ENCODE data around the gene FCHO1.
A peak's percentile ranks its signal among the peaks of the same experiment; 100 is the strongest.
"Not testable (repeated sequence)": the region's sequence is repeated elsewhere in the genome, so short reads cannot be mapped to it uniquely, and the experiment has no call there.

Gene FCHO1

GRCh38 chr19:17762505-17763229 is 11.4 kb downstream of the FCHO1 start:
- DNase-seq (ENCODE audit: low spot score) = no peak

- DNase-seq (ENCODE audit: low spot score) = no peak
Observed at GRCh38 chr19:17764348-17764747, 13.1 kb downstream of the FCHO1 start.

- DNase-seq (ENCODE audit: low spot score) = no peak
Observed at GRCh38 chr19:17765069-17765618, 13.9 kb downstream of the FCHO1 start.

GRCh38 chr19:17766543-17767131 is 15.4 kb downstream of the FCHO1 start:
- peak; percentile 30 for DNase-seq (ENCODE audit: low spot score)

GRCh38 chr19:17767559-17767958 is 16.3 kb downstream of the FCHO1 start:
- DNase-seq (ENCODE audit: low spot score) = no peak

GRCh38 chr19:17770613-17771012 is 19.3 kb downstream of the FCHO1 start:
- DNase-seq (ENCODE audit: low spot score) = no peak

GRCh38 chr19:17772172-17772571 is 20.9 kb downstream of the FCHO1 start:
- no peak for DNase-seq (ENCODE audit: low spot score)

- DNase-seq (ENCODE audit: low spot score) = peak; percentile 40
Observed at GRCh38 chr19:17775245-17775927, 24.1 kb downstream of the FCHO1 start.

GRCh38 chr19:17775991-17776803 is 24.9 kb downstream of the FCHO1 start:
- no peak for DNase-seq (ENCODE audit: low spot score)

GRCh38 chr19:17777840-17778239 is 26.6 kb downstream of the FCHO1 start:
- DNase-seq (ENCODE audit: low spot score) = not testable (repeated sequence)

- DNase-seq (ENCODE audit: low spot score) = no peak
Observed at GRCh38 chr19:17778251-17778967, 27.1 kb downstream of the FCHO1 start.

- no peak for DNase-seq (ENCODE audit: low spot score)
Observed at GRCh38 chr19:17778968-17779929, 28.0 kb downstream of the FCHO1 start.

GRCh38 chr19:17780781-17781180 is 29.5 kb downstream of the FCHO1 start:
- DNase-seq (ENCODE audit: low spot score) = no peak

- DNase-seq (ENCODE audit: low spot score) = not testable (repeated sequence)
Observed at GRCh38 chr19:17783721-17784120, 32.4 kb downstream of the FCHO1 start.

- DNase-seq (ENCODE audit: low spot score) = peak; percentile 67
Observed at GRCh38 chr19:17784201-17785008, 33.1 kb downstream of the FCHO1 start.

- no peak for DNase-seq (ENCODE audit: low spot score)
Observed at GRCh38 chr19:17787274-17787913, 36.1 kb downstream of the FCHO1 start.

- no peak for DNase-seq (ENCODE audit: low spot score)
Observed at GRCh38 chr19:17788632-17789031, 37.4 kb downstream of the FCHO1 start.

- no peak for DNase-seq (ENCODE audit: low spot score)
Observed at GRCh38 chr19:17790059-17790780, 38.9 kb downstream of the FCHO1 start.

Data from CD4-positive, alpha-beta T cell treated with Interleukin-15 for 4 hours (primary cell).